GM19452 (cell line): ENCODE results near the gene SORCS3.

Experiments used
- ATAC-seq: cut with Tn5 transposase; IDR thresholded peaks from one replicate; pipeline ENCODE4 v1.9.1; 2021; ENCODE audit not compliant: unreplicated experiment

Gene SORCS3

GRCh38 chr10:104993085-104993484 lies 352.0 kb downstream of the SORCS3 start:
- ATAC-seq, result no peak

GRCh38 chr10:105001269-105001668 lies 360.2 kb downstream of the SORCS3 start:
- ATAC-seq, result no peak

DNA sequence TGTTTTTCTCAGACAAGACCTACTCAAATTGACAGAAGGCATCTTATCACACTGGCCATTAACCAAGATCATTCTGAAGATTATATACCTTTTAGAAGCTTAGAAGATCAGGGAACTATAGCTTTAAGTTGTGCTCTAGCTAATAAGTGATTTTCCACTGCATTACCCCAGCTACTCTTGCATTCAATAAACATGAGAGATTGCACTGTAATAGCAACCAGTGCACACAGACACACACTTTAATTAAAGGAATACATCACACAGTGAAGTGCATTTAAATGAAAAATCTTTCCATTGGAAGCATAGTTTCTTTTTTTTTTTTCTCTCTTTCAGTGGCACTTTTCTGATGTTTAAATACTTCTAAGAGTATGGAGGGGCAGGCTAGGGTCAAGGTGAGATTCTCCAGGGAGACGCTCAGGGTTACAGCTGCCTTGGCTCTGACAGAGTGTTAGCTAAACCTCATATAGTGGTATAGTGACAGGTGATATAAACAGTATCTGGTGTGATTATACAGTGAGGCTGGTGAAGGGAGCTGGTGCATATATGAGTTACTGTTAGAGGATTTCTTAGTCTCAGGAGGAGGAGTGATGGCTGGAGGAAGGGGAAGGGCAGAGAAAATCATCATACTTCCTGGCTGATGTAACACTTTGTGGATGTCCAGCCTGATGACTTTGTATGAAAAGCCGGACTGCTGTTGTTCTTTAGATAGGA lies 369.5 kb downstream of the SORCS3 start:
- ATAC-seq, result no peak

- no peak for ATAC-seq
Observed at GRCh38 chr10:105017116-105017515, 376.0 kb downstream of the SORCS3 start.

DNA sequence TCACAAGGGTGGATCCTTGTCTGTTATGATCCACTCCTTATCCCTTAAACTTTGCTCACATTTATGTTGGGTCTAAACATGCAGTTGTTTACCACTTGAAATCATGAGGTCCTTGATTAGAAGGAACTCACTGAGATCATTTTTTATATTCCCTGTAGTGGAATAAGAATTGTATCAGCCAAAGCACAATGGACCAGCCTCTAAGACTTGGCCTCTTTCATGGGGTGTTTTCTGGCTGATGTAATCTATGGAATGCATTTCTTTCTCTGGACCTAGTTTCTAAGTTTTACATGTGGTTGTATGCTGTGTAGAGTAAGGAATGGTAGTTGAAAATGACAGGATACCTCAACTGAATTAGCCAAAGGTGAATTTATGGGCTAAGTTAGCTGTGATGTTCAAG lies 376.6 kb downstream of the SORCS3 start:
- no peak for ATAC-seq

DNA sequence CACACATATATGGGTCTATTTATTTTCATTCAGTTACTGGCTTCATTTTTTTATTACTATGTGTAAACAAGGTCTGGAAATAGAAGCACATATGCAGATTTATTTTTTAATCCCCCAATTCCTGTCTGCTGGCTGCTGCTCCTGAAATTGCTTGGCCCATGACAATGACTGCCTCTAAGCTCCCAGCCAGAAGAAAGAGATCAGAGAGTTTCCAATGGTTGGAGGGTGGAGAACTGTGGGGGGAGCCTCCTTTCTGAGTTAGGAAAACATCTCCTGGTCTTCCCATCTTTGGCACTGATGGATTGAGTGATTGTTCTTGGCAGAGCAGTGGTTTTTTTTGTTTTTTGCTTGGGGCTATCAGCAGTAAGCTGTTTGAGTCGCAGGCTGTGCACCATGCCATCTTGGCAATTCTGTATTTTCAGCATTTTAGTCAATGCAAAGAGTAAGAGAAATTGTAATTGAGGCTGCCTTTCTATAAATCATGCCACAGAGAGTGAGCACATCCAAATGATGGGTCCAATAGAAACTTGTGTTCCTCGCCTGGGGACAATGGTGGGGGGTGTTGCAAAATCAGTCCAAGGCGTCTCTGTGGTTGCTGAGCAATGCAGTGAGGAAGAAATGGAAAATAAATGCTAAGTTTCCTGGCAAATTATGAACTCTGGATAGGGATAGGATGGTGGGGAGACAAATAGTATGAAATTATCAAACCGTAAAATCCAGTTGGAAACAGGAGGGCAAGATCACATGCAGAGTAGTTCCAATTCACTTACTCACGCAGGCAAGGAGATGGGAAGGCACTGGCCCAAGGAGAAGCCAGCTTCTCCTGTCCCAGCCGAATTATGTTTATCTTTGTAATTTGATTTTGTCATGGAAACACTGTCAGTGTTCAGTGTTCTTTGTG lies 382.4 kb downstream of the SORCS3 start:
- no peak for ATAC-seq

DNA sequence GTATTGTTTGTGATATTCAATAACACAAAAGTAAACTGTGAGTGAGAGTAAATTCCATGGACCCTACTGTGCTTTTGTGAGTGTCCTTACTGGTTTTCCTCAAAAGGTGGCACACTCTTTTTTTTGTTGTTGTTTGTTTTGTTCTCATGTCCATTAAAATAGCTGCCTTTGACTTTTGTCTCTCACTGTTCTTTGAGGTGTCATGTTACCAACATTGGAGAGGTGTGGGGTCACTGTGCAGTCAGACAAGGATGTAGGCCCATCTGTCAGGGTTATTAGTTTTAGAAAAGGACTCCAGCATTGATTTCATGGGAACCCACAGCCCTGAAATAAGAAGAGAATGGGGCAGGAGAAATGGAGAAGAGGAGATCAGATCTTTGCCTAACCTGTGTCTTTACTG lies 383.1 kb downstream of the SORCS3 start:
- ATAC-seq, result no peak

GRCh38 chr10:105025092-105025491 lies 384.0 kb downstream of the SORCS3 start:
- ATAC-seq, result no peak

DNA sequence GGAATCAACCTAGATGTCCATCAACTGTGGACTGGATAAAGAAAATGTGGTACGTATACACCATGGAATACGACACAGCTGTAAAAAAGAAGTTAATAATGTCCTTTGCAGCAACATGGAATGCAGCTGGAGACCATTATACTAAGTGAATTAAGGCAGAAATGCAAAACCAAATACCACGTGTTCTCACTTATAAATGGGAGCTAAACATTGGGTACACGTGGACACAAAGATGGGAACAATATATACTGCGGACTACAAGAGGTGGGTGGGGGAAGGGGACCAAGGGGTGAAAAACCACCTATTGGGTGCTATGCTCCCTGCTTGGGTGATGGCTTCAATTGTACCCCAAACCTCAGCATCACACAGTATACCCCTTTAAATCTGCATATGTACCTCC lies 385.5 kb downstream of the SORCS3 start:
- no peak for ATAC-seq

- no peak for ATAC-seq
Observed at GRCh38 chr10:105029286-105029685, 388.2 kb downstream of the SORCS3 start.

DNA sequence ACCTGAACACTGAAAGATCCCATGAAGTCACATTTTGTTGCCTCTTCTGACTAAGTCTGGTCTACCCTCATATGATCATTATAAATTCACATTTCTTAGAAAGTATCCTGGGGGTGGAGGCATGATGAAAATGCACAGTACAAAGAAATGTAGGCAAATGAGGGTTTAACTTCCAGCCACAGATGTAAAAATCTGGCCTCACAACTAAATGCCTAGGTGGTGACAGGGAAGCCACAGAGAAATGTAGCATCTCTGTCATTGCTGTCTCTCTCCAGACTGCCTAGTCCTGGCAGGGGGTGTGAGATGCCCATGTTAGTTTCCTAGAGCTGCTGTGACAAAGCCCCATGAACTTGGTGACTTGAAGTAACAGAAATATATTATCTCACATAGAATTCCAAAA lies 395.9 kb downstream of the SORCS3 start:
- no peak for ATAC-seq

- ATAC-seq, result no peak
Observed at GRCh38 chr10:105041956-105042355, 400.9 kb downstream of the SORCS3 start.

- ATAC-seq, result no peak
Observed at GRCh38 chr10:105042906-105043552, 401.9 kb downstream of the SORCS3 start.

DNA sequence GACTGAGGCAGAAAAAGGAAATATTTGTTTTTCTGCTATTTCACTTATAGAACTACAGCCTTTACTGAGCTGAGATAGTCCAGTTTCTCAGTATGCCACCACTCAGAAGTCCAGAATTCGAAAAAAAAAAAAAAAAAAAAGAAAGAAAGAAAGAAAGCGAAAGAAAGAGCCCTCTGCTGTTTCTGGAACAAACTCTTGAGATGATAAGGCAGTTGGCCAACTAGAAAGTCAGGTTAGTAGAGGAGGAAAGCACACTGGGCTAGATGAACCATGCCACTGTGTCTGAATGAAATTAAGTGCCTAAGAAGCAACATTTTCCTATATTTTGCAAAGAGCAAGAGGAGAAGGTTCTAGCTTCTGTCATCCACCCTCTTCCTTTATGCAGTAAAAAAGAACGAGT lies 403.8 kb downstream of the SORCS3 start:
- ATAC-seq, result no peak

DNA sequence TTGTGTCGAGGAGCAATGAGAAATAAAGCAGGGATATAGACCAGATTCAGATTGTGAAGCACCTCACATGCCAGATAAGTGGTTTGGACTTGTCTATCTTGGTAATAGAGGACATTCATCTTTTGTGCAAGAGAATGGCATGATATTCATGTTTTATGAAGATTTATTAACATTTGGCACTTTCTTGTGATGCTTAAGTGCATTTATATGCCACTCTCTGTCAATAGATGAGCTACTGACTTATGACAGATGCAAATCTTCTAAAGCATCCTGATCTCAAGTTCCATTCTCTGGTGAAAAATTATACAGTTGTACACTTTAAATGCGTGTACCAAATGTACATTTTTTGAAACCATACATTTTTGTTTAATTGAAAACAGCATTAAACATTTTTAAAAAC lies 415.3 kb downstream of the SORCS3 start:
- ATAC-seq, result no peak

DNA sequence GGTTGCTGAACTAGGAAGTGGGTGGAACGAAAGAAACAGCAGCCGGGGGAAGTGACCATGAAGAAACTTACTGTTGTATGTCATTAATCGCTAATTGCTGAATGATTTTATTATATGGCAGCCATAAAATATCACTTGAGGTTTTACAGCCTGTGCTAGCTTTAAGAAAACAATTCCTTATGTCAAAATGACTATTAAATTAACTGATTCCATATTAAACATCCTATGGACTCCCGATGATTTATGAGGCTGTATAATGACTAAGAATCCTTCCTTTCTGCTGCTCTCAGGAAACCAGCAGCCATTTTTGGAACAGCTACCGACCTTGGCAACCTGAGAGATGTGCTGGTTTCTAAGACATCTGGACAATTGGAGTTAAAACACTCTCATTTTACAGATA lies 421.9 kb downstream of the SORCS3 start:
- no peak for ATAC-seq

DNA sequence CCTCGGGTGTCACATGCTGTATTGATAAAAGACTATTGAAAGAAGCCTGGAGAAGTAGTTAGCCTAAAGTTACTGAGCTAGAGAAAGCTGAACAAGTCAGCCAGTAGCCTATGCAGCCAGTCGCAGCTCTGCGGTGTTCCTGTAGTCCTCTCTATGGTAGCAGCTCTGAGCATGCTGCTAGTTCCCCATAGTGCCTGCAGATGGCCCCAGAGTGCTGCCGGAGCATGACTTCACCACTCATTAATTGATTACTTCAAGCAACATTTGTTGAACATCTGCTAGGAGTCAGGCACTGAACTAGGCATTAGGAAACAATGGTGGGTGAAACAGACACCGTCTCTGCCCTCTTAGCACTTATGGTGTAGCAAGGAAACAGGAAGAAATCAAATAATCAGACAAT lies 422.7 kb downstream of the SORCS3 start:
- no peak for ATAC-seq

DNA sequence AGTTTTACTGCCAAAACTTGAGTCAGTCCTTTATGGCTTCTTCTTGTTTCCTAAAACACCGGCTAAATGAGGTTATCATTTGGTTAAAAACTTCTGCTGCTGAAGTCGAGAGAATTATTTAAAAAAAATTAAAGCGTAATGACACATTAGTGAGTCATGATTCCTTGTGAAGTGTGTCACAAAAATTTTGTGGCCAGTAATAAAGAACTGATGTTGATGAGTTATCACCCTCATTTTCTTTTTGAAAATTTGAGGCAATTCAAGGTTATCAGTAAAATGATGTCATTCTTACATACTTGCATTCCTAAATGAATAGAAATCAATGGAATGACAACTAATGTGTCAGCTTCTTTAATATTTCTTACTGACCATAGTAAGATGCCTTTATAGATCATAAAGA lies 427.4 kb downstream of the SORCS3 start:
- ATAC-seq, result no peak

- ATAC-seq, result no peak
Observed at GRCh38 chr10:105070249-105070648, 429.2 kb downstream of the SORCS3 start.

DNA sequence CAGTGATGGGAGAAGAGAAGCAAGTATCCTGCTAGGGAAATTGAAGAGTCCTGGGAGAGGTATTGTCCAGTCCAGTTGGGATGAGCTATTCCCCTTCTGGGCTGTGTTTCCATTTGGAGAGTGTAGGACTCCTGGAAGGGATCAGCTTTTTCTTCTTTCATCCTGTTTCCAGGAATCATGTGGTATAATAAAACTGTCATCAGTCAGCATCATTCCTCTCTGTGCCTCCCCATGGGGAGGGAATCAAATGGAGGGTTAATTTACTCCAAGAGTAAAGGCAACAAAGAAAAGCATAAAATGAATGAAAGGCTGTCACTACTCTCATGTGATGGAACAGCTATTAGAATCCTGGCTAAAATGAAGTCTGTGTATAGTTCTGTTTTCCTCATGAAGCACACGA lies 429.9 kb downstream of the SORCS3 start:
- ATAC-seq, result no peak

GRCh38 chr10:105071980-105072379 lies 430.9 kb downstream of the SORCS3 start:
- ATAC-seq, result no peak

DNA sequence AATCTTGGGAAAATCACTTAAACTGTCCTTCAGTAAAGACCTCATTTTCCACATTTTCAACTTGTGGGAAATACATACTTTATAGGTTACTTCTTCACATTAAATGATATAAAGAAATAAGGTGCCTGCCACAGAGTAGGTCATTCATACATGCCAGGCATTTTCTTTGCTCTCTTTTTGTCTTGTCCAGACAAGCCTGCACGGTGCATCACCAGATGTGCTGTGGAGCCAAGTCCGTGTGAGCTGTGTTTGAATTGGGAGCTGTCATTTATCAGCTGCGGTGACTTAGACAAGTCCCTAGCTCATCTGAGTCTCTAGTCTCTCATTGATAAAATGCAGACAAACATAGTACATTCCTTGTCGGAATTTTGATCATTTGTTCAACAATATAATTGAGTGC lies 432.9 kb downstream of the SORCS3 start:
- ATAC-seq, result no peak
